Measurements from ENCODE around the gene CAPZA1. TPM values are rescaled to one million over a fixed set of nuclear protein-coding genes. Genes with fewer than 3 reads are reported as not detected.

Gene CAPZA1
- total RNA-seq, 1 experiment from 2014 or later = 137 TPM

GRCh38 chr1:112718691-112719418 lies 99.2 kb downstream of the CAPZA1 start:
- in situ Hi-C loops (cut with HindIII; ENCODE audit: low pct_unique_long_range_greater_than_20kb, low sequenced_read_pairs) = no loop called here
- peak; percentile 72 for DNase-seq (ENCODE audit: low read depth, low spot score)

GRCh38 chr1:112719706-112720105 lies 100.1 kb downstream of the CAPZA1 start:
- in situ Hi-C loops (cut with HindIII; ENCODE audit: low pct_unique_long_range_greater_than_20kb, low sequenced_read_pairs) = no loop called here
- DNase-seq (ENCODE audit: low read depth, low spot score) = no peak

- no peak for DNase-seq (ENCODE audit: low read depth, low spot score)
Observed at GRCh38 chr1:112720800-112721199, 101.2 kb downstream of the CAPZA1 start.

More at GRCh38 chr1:112720800-112721199, 101.2 kb downstream of the CAPZA1 start:
- in situ Hi-C loops (cut with HindIII; ENCODE audit: low pct_unique_long_range_greater_than_20kb, low sequenced_read_pairs) = no loop called here

Small RNAs within 50 kb of the gene (small RNA-seq; reads per million reads assigned to genes)
- 0 to 0.10 reads per million in 2 experiments for gene RNU7-70P

Other genes with a start within 250 kb of the CAPZA1 start
- 2.8 and 3.4 TPM in 2 replicates for gene CTTNBP2NL, start 223.6 kb upstream of the CAPZA1 start, total RNA-seq (2014; rRNA removed; shearing (Covaris generic))
- gene WNT2B, start 110.9 kb upstream of the CAPZA1 start, total RNA-seq (2014; rRNA removed; shearing (Covaris generic)) = 0.13 and 0.37 TPM in 2 replicates
- gene ST7L, start 691 bp upstream of the CAPZA1 start, total RNA-seq (2014; rRNA removed; shearing (Covaris generic)) = 23.8 and 28.2 TPM in 2 replicates
- gene MOV10, start 54.8 kb downstream of the CAPZA1 start, total RNA-seq (2014; rRNA removed; shearing (Covaris generic)) = 29.1 TPM in 2 replicates
- gene RHOC, start 87.3 kb downstream of the CAPZA1 start, total RNA-seq (2014; rRNA removed; shearing (Covaris generic)) = 100 and 125 TPM in 2 replicates
- 0.40 and 0.61 TPM in 2 replicates for gene PPM1J, start 95.5 kb downstream of the CAPZA1 start, total RNA-seq (2014; rRNA removed; shearing (Covaris generic))

Data from SK-MEL-5 (cell line).